ENCODE results near the gene ITPKB.

DNA sequence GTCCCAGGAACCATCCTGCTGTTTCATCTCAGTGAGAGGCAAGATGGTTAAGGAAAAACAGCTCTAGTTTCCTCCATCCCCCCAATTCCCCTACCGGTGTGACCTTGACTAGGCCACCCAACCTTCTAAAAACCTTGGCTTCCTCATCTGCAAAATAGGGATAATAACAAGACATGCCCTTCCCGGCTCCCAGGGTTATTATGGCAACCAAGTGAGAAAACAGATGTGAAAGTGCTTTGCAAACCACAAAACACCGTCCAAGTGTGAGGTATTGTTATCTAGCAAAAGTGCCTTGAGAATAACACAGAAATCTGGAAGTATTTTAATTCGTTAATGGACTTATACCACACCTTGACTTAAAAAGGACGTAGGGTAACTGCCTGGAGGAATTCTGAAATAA, 62.7 kb downstream of the ITPKB start:
- TF ChIP-seq, protein P1, sequence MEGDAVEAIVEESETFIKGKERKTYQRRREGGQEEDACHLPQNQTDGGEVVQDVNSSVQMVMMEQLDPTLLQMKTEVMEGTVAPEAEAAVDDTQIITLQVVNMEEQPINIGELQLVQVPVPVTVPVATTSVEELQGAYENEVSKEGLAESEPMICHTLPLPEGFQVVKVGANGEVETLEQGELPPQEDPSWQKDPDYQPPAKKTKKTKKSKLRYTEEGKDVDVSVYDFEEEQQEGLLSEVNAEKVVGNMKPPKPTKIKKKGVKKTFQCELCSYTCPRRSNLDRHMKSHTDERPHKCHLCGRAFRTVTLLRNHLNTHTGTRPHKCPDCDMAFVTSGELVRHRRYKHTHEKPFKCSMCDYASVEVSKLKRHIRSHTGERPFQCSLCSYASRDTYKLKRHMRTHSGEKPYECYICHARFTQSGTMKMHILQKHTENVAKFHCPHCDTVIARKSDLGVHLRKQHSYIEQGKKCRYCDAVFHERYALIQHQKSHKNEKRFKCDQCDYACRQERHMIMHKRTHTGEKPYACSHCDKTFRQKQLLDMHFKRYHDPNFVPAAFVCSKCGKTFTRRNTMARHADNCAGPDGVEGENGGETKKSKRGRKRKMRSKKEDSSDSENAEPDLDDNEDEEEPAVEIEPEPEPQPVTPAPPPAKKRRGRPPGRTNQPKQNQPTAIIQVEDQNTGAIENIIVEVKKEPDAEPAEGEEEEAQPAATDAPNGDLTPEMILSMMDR (IDR thresholded peaks at IDR 0.05), result no peak
- TF ChIP-seq EZH2 (IDR thresholded peaks at IDR 0.05), result no peak
